GM12865 (cell line): Measurements from ENCODE around the gene BSDC1.

Source experiments
- DNase-seq: peaks from one replicate; pipeline ENCODE4 v3.0.0; 2010; ENCODE audit warnings: low read depth
- H3K4me3 ChIP-seq: 2 replicates; pipeline ENCODE4 v1.5.1; 2011; ENCODE audit warnings: mild to moderate bottlenecking, low read depth, low read length, control low read depth
- CTCF ChIP-seq: IDR thresholded peaks from 2 replicates; pipeline ENCODE4 v1.5.1; 2011; ENCODE audit warnings: low read length, control low read depth, low read depth, inconsistent platforms; ENCODE audit not compliant: insufficient read depth; ENCODE audit errors: missing control alignments

The BSDC1 gene

GRCh38 chr1:32351399-32352238 is 42.6 kb downstream of the BSDC1 start:
- no peak for TF ChIP-seq CTCF
- peak overlapping the region; percentile 52 for H3K4me3 ChIP-seq
- DNase-seq: peak; percentile 97

- peak overlapping the region; percentile 52 for H3K4me3 ChIP-seq
- peak; percentile 90 for DNase-seq
- TF ChIP-seq CTCF: peak; percentile 61
Measured at GRCh38 chr1:32350785-32351398, 43.3 kb downstream of the BSDC1 start.

GRCh38 chr1:32349211-32349708 is 45.0 kb downstream of the BSDC1 start:
- H3K4me3 ChIP-seq: no peak overlapping the region
- DNase-seq: no peak
- no peak for TF ChIP-seq CTCF

- H3K4me3 ChIP-seq: no peak overlapping the region
- TF ChIP-seq CTCF: no peak
- DNase-seq: no peak
Measured at GRCh38 chr1:32346532-32347157, 47.6 kb downstream of the BSDC1 start.

- no peak for DNase-seq
- H3K4me3 ChIP-seq: no peak overlapping the region
- no peak for TF ChIP-seq CTCF
Measured at GRCh38 chr1:32345289-32345827, 48.9 kb downstream of the BSDC1 start.

- no peak for DNase-seq
- TF ChIP-seq CTCF: no peak
- no peak overlapping the region for H3K4me3 ChIP-seq
Measured at GRCh38 chr1:32342704-32343103, 51.5 kb downstream of the BSDC1 start.
